NCI-H748 (cell line): Measurements from ENCODE around the gene DLGAP1.

Experiments used
- DNase-seq: peaks from one replicate; lab custom pipeline; 2025; ENCODE audit not compliant: unreplicated experiment; lab: John Stamatoyannopoulos, UW

DLGAP1 gene

GRCh38 chr18:4007846-4008245 is 447.3 kb downstream of the DLGAP1 start:
- DNase-seq: no peak

- DNase-seq: no peak
These were observed 450.8 kb downstream of the DLGAP1 start for GRCh38 chr18:4004183-4004829.

- peak; percentile 29 for DNase-seq
These were observed 456.3 kb downstream of the DLGAP1 start for GRCh38 chr18:3998698-3999333.

- DNase-seq: peak; percentile 63
These were observed 459.5 kb downstream of the DLGAP1 start for GRCh38 chr18:3995476-3996102.

DNA sequence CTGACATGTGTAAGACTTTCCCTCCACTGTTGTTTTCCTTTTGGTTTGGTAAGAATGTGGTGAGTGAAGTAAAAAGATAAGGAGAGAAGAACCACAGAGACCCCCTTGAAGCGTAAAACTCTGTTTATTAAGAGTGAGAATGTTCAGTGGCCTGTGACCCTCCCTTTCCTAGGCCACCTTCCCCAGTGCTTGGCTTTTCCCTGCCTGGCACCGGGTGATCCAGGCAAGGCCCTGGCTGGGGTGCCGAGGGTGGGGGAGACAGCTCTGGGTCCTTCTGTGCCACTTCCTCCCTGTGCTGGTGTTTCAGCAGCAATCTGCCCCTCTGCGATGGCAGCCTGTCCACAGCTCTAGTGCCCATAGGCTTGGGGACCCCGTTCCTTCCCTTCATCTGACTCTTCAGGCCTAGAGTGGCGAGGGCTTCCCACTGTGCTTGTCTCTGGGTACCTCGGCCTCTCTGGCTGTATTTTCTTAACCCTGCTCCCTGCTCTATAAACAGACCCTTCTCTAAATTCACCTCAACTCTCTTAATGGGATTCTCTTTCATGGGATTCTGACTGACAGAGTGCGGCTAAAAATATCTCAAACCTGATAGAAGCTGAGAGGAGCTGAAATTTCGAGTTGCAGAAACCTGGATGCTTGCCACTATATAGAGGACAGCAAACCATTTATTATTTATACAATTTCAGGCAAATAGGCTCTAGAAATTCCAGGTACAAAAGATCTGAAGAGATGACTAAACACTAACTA is 461.0 kb downstream of the DLGAP1 start:
- no peak for DNase-seq

- no peak for DNase-seq
These were observed 469.4 kb downstream of the DLGAP1 start for GRCh38 chr18:3985664-3986063.

DNA sequence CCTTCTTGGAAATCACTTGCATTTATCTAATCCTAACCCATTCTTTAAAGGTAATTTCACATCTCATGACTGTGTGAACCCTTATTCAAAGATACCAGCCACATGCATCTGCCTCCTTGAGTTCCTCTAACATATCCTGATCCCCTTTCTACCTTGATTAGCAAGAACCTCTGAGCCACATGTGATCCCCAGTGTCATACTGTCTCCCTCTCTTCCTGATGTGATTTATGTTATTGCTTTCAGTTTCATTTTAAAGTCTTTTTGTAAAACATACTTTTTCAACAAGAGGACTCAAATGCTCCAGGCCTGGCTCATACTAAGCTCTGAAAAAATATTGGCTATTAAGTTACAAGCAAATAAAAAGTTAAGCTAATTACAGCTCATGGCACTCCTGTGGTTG is 470.1 kb downstream of the DLGAP1 start:
- DNase-seq: no peak

DNA sequence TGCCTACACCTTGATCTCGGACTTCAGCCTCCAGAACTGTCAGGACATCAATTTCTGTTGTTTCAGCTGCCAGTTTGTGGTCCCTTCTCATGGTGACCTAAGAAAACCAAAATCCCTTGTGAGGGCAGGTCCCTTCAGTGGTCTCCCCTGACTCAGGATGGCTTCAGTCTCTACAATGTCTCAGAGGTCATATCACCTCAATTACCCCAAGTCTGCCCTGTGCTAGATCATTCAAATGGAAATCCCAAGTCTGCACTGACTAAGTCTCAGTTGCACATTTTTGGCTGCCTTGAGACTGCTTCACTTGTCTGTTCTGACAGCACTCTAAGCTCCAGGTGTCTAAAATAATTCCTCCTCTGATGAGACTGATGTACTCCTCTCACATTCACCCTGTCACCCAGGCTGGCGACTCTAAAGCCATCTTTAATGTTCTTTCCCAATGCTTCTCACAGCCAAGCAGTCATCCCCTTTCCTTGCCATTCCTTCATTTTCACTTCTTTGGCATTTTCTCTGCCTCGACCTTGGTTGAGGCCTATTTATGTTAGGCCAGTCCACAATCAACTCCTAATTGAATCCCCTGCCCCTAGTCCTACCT is 470.8 kb downstream of the DLGAP1 start:
- DNase-seq: no peak

DNA sequence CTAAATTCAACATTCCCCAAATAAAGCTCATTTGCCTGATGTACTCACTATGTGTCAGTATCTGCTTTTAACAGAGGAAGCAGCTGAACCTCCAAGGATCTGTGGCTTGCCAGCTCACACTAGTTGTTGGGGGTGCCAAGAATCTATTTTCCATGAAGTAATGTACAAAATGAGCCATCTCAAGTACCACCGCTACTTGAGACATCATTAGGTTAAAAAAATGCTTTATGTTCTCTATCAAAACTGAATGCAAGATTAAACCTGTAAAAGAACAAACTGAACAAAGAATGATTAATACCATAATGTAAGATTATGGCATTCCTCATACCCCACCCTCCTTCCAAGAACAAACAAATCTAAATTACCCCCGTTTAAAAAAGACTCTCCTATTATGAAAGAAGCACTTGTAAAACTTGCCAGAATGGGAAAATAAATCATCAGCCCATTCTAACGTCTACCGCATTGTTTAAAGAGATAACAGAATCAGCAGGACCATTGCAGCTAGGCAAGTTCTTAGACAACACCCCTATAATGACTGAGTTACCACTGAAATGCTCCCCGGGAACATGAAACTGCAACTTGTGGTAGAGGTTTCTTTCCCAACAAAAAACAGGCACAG is 471.6 kb downstream of the DLGAP1 start:
- DNase-seq: no peak

DNA sequence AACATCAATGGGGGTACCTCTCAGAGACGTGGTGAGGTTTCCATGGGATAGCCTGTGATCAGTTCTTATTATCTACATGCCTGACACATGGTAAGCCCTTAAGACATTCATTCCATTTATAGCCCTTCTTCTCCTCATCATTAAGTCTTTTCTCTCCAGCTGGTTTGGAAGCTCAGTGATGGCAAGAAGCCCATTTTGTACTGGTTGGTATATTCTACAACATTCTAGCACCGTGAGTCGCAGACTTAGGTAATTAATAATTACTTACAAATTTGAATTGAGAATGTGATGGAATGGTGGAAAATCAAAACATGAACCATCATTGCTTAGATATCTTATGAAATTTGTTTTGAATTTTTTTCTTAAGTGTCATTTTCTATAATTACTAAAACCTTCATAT is 472.6 kb downstream of the DLGAP1 start:
- no peak for DNase-seq

GRCh38 chr18:3979024-3979423 is 476.1 kb downstream of the DLGAP1 start:
- DNase-seq: no peak

DNA sequence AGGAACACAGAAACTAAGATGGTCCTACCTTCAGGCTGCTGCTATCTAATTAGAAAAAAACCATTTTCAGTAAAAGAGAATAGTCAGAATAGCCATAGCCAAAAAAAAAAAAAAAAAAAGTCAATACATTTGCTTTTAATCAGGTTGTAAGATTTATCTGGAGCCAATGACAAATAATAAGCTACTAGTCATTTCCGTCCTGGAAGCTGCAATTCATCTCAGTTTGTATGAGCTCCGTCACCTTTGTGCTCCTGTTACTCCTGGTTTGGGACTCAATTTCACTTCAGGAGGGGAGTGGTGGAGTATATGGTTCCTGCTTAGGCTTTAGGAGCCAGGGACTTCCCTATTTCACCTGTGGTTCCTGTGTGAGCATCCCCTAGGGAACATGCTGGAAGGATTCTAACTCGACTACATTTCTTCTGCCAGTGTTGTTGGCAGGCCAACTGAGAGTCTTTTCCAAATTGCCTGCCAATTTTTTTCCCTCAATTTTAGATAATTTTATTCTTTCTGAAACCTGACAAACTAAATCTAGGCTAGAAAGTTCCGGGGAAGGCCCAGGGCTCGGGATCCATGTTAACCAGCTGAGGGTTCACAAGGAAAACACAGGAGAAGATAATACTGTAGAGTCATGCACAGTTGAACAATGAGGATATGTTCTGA is 481.8 kb downstream of the DLGAP1 start:
- DNase-seq: no peak

GRCh38 chr18:3972291-3972930 is 482.7 kb downstream of the DLGAP1 start:
- no peak for DNase-seq

DNA sequence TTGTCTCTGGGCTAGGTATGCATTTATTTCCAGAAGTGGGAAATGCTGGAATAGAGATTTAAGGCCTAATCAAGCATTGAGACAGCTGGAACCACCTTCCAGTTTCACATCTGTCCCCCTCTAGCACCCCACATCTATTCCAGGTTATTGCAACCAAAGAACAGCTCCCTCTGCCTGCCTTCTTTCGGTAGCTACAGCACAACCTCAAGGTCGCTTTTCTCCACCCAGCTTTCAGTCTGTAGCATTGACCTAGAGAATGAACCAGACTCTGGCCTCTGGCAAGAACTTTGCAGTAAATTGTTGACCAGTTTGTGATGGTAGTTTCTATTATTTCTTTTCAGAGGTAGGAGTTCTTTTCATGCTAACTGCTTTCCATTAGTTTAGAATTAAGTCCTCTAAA is 484.2 kb downstream of the DLGAP1 start:
- no peak for DNase-seq

DNA sequence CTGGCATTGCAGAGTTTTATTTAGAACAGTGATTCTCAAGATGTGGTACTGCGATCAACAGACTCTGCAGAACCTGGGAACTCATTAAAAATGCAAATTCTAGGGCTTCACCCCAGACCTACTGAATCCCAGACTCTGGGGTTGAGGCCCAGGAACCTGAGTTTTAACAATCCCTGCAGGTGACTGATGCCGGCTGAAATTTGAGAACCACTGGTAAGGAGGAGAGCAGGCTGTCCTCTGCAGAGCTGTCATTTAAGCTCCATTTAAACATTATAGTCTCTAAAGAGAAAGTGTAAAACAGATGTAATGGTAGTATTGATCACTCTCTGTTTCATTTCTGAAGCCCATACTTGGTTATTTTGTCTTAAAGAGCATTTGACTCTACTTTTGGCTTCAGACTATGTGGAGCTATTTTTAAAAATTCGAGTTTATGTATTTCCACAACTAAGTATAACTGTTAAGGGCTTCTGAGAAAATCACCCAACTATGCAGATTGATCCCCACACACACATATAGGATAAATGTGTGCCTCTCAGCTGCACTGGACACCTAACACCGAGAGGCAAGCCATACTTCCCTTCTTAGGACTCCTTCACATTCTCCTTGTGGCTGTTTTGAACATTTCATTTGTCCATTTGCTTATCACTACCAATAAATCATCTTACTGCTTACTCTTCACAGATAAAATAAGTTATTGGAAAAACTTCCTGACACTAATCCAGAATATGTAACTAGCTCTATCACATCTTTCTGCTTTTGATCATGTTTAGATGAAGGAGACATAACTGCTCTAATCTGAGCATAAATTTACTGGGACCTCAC is 487.5 kb downstream of the DLGAP1 start:
- no peak for DNase-seq

GRCh38 chr18:3966642-3967358 is 488.3 kb downstream of the DLGAP1 start:
- no peak for DNase-seq

DNA sequence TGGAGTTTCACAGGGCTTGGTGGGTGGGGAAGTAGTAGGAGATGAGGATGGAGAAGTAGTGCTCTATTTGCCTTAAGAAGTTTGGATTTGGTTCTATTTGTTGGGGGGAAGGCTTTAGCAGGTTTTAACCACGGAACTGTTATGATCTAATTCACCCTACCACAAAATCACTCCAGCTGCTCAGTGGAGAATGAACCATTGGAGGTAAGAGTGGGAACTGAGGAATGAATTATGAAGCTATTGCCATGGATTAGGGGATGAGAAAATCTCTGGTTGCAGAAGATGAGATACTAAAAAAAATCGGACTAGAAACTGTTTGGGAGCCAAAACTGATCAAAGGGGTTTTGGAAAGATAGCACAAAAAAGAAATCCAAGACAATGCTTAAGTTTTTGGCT is 488.9 kb downstream of the DLGAP1 start:
- no peak for DNase-seq

GRCh38 chr18:3960977-3961376 is 494.1 kb downstream of the DLGAP1 start:
- no peak for DNase-seq

DNA sequence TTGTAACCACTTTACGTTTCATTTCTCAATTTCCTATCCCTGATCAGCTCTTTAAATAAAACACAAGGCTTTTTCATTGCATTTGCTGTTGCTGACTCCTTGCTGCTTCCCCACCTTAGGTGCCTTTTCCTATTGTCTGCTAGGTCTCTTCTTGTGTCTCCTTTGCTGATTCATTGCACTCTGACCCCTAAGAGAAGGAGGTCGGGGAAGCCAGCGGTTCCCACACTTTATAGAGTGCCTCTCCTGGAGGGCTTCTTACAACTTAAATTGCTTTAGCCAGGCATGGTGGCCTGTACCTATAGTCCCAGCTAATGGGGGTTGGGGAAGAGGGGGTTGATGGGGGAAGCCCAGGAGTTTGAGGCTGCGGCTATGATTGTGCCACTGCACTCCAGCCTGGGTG is 495.0 kb downstream of the DLGAP1 start:
- DNase-seq: no peak
